Lower leg skin (tissue), 3 donors: ENCODE measurements around the gene PLEKHA4.
"Not testable (repeated sequence)": the region's sequence is repeated elsewhere in the genome, so short reads cannot be mapped to it uniquely, and the experiment has no call there.

ENCODE experiments used
- POLR2A ChIP-seq, 2 donors: fragments of 450-650 bp; IDR thresholded peaks; one replicate each; pipeline ENCODE4 v1.6.1; 2016 to 2017; ENCODE audit warnings: antibody characterized with exemption in 2 of 2, mild to moderate bottlenecking in 1 of 2, moderate library complexity in 1 of 2
- TF ChIP-seq, protein P1 (sequence below), 3 donors: fragments of 450-650 bp; IDR thresholded peaks; one replicate each; pipeline ENCODE4 v1.5.1; 2016; ENCODE audit warnings: antibody characterized with exemption in 3 of 3, mild to moderate bottlenecking in 3 of 3, moderate library complexity in 2 of 3

DNA sequence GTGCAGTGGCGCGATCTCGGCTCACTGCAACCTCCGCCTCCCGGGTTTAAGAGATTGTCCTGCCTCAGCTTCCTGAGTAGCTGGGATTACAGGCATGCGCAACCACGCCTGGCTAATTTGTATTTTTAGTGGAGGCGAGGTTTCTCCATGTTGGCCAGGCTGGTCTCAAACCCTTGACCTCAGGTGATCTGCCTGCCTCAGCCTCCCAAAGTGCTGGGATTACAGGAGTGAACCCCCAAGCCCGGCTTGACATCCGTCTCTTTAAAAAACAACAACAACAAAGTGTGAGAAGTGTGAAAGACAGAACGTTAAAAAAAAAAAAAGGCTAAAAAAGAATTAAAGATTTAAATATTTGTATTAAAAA is 31.0 kb upstream of the PLEKHA4 start:
- TF ChIP-seq, protein P1, sequence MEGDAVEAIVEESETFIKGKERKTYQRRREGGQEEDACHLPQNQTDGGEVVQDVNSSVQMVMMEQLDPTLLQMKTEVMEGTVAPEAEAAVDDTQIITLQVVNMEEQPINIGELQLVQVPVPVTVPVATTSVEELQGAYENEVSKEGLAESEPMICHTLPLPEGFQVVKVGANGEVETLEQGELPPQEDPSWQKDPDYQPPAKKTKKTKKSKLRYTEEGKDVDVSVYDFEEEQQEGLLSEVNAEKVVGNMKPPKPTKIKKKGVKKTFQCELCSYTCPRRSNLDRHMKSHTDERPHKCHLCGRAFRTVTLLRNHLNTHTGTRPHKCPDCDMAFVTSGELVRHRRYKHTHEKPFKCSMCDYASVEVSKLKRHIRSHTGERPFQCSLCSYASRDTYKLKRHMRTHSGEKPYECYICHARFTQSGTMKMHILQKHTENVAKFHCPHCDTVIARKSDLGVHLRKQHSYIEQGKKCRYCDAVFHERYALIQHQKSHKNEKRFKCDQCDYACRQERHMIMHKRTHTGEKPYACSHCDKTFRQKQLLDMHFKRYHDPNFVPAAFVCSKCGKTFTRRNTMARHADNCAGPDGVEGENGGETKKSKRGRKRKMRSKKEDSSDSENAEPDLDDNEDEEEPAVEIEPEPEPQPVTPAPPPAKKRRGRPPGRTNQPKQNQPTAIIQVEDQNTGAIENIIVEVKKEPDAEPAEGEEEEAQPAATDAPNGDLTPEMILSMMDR (IDR thresholded peaks at IDR 0.05): not testable (repeated sequence)
- TF ChIP-seq POLR2A (IDR thresholded peaks at IDR 0.05): not testable (repeated sequence)
